Measurements from ENCODE around the gene RSPH3. TPM values are rescaled to one million over a fixed set of nuclear protein-coding genes. Genes with fewer than 3 reads are reported as not detected.
A peak's percentile ranks its signal among the peaks of the same experiment; 100 is the strongest.
"Not testable (repeated sequence)": the region's sequence is repeated elsewhere in the genome, so short reads cannot be mapped to it uniquely, and the experiment has no call there.

The RSPH3 gene, protein sequence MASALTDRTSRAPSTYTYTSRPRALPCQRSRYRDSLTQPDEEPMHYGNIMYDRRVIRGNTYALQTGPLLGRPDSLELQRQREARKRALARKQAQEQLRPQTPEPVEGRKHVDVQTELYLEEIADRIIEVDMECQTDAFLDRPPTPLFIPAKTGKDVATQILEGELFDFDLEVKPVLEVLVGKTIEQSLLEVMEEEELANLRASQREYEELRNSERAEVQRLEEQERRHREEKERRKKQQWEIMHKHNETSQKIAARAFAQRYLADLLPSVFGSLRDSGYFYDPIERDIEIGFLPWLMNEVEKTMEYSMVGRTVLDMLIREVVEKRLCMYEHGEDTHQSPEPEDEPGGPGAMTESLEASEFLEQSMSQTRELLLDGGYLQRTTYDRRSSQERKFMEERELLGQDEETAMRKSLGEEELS
- 1 to 10 TPM; 2.6 to 2.9 (median 2.8) TPM for polyA plus RNA-seq

DNA sequence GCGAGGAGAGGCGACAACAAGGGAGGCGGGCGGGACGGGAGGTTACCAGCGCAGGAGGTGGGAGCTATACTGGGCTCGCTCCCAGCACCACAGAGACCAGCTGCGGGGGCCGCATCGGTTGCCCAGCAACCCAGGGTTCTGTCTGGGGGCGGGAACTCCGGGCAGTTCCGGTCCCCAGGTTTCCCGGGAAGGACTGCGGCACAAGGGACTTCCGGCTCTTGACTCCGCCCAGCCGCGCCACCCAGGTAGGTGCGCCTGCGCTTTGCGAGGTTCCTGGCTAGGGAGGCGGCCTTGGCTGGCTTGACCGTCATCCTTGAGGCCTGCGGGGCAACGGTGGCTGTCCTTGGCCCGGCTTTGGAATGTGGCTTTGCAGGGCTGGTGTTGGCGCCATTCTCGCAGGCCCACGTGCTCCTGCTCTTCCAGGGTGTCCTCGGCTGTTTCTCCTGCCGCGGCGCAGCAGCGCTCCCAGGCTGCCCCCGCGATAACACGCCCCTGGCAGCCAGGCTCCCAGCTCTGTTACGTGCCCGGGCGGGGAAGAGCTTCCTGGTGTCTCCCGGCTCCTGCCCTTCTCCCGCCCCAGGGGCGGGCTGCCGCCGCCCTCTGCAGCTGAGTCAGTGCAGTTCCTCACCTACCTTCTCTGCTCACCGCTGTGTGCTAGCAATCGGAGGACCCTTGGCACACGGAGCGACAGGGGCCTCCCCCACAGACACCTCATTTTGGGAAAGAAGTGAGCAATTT, at the start of gene RSPH3:
RSPH3 (minus strand) TSS at position 537 of the 738 bp plus-strand sequence. CDS start 652 bp downstream, outside the sequence.
- WGBS, 3 donors: 0 to 1% (median 1%) methylated on average over 50 of the region's 50 CpGs
- no peak within 1 kb of the TSS for H3K27ac ChIP-seq (ENCODE audit: low read depth, low read length)

DNA sequence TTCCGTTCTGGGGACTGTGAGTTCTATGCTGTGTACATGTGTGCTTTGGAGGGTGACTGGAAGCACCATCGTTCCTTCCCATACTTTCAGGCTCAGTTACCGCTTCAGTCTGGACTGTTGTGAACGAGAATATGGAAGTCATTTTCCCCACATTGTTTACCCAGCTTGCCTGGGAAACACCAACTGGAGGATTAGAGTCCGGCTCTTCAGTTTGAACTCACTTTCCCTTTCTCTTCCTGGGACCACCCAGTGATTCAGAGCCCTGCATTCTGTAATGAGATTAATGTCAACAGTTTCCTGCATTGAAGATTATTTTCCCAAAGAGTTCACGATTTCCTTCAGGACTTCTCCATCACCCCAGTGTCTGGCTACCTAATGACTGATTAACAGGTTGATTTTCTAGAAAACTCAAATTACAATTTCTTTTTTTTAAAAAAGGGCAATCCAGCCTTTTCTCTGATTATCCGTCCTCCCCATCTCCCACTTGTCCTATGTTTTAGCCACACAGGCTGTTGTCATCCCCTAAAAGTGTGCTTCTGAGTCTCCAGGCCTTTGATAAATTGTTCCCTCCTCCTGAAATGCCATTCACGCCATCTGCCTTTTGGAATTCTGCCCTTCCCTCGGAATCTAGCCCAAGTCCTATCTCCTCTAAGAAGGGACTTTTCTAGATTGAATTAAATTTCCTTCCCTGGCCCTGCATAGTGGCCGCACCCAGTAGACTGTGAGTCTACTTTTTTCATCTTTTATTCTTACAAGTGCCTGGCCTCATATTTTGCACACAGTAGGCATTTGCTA, 48.1 kb upstream of the RSPH3 start:
- H3K27ac ChIP-seq (ENCODE audit: low read depth, low read length): no peak overlapping the region
- 60 to 74% (median 70%) methylated on average over 10 of the region's 10 CpGs for WGBS, 3 donors

DNA sequence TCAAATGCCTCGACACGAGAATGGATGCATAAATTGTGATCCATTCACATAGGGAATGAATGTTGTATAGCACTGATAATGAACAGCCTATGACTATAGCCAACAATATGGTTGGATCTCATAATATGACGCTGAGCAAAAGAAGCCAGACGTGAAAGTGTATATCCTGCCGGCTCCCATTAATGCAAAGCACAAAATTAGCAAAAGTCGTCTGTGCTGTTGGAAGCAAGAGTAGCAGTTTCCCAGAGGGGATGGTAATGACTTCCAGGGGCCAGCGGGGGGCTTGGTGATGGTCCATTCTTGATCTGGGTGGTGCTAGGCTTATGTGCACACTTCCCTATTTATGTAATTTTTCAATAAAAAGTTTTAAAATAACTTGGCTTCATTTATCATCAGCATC, 45.8 kb upstream of the RSPH3 start:
- 66 to 80% (median 76%) methylated on average over 7 of the region's 7 CpGs for WGBS, 3 donors
- H3K27ac ChIP-seq (ENCODE audit: low read depth, low read length): no peak overlapping the region

DNA sequence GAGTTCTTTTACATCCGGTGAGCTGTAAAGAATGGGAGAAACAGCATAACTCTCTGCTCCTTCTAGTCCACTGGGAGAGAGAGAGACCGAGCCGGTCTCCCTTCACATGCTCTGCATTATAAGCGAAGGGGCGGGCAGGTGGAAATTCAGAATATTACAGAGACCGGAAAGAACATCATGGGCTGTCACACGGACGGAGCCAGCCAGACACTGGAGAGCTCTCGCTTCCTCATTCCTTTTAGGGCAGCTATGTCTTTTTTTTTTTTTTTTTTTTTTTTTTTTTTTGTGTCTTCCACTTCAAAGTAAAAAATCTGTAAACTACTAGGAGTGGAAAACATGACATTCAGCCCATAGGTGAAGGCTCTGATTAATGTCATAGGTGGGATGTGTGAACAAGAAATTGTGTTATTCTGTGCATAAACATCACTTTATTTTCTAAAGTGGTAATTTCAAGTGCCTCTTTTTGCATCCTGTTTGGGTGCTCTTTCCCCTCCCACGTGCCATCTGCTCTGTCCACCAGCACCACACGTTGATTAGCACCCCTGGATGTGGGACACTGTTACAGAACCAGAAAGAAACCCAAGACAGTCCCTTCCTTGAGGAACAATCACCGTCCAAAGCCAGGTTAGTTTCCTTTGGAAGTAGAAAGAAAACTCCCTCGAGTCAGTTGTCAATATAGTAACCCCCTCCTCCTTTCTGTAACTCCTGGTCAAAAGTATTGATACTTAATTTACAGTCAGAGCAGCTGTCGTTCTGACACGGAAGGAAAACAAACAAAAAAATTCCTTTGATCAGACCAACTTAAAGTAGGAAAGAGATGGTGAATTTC, 45.1 kb upstream of the RSPH3 start, which contains the start of gene TAGAP:
TAGAP (minus strand) TSS at position 93 of the 829 bp plus-strand sequence. CDS start 845 bp downstream, outside the sequence.
- WGBS, 3 donors: 21 to 36% (median 25%) methylated on average over 15 of the region's 15 CpGs
- no peak within 1 kb of the TSS for H3K27ac ChIP-seq (ENCODE audit: low read depth, low read length)

DNA sequence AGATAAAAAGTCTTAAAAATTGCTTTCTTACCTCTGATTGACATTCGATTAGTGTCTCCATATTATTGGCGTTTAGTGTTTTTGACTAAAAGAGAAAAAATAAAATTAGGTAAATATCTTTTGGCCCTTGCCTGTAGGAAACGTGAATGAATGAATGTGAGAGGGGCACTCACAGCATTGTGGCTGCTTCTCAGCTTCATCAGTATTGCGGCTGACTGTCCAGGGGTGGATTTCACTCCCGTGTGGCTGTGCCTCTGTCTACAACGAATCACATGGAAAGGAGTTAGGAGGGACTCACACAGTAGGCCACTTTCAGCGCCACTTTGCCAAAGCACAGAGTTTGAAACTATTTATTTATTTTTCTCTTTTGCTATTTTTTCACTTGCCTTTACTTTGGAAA, 43.9 kb upstream of the RSPH3 start:
- WGBS, 3 donors: 51 to 76% (median 61%) methylated on average over 7 of the region's 7 CpGs
- H3K27ac ChIP-seq (ENCODE audit: low read depth, low read length): no peak overlapping the region

DNA sequence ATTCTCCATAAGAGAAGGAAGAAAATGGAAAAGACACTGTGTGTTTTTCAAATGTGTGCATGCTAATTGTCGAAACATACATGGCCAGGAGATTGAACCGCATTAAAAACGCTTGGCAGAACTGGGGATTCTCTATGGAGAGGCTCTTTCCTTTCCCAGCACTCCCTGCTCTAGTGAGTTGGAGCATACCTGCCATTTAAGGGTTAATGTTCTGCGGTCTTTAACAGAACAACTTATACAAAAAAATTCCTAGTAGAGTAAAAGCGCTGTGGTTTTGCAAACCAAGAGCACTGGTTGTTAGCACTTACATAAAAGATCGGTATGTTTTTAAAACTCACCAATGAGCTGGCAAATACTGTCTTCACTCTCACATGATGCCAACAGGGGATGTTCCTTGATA, 43.2 kb upstream of the RSPH3 start:
- WGBS, 3 donors: 41 to 69% (median 46%) methylated on average over 6 of the region's 6 CpGs
- H3K27ac ChIP-seq (ENCODE audit: low read depth, low read length): no peak overlapping the region

DNA sequence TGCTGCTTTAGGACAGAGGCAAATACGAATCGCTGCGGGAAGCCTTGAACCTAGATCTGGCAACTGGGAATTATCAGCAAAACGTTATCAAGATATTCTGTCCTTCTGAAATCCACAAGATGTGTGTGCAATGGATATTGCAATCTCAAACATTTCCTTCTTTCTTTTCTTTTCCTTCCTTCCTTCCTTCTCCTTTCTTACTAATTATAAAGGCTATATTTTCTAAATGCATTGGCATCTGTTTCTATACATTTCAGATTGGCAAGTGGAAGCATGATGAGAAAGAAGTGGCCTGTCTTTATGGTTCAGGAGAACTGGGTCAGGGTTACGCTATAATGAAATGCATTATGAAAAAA, 42.8 kb upstream of the RSPH3 start:
- H3K27ac ChIP-seq (ENCODE audit: low read depth, low read length): no peak overlapping the region
- 13 to 16% (median 14%) methylated on average over 5 of the region's 5 CpGs for whole genome bisulfite sequencing, 3 donors

DNA sequence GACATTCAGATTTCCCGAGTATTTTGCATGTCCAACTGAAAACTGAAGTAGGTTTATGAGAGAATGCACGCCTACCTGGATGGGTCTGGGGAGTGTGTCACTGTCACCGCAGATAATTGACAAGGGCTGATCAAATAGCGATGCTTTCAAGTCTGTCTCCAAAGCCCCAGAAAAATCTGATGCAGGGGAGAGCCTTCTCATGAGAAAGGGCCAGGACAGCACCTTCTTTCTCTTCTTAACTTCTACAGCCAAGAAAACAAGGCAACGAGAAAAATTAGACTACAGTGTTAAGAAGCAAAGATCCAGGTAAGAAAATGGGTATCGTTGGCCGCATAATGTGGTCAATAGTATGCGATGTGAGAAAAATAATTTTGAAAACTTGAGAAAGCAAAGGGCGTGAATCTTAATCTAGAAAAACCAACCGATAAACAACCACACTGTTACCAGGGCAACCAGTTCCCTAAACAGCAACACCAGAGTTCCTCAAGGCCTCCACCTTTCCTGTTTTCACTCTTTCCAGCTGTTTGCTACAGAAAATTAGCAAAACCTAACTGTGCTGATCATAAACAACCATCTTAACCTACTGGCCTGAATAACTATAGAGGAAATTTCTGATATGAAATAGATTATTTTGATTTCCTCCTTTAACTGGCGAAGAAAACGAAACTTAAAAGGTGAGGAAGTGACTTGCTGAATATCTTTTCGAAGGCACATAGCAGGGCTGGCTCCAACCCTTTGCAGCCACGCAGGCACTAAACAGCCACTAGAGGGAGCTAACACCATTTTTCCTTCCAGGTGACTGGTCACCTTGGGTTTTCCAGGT, 42.2 kb upstream of the RSPH3 start:
- WGBS, 3 donors: 42 to 53% (median 44%) methylated on average over 14 of the region's 14 CpGs
- H3K27ac ChIP-seq (ENCODE audit: low read depth, low read length): no peak overlapping the region

DNA sequence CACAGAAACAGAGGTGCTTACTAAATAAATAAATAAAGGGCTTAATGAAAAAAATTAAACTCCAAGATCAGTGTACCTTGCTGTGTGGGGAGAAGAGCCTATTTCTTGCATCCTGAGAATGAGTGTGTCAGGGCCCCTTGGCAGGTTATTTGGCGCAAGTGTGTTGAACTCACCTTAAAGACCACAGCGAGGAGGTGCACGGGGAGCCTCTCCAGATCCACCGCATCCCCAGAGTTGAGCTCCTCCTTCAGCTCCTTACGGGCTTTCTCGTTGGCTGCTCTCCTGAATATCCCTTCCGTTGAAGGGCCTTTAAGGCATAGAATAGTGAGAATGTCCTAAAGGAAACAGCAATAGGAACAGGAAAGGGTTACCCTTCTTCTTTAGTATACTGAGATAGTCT, 41.2 kb upstream of the RSPH3 start:
- no peak overlapping the region for H3K27ac ChIP-seq (ENCODE audit: low read depth, low read length)
- WGBS, 3 donors: 89 to 95% (median 94%) methylated on average over 7 of the region's 7 CpGs

DNA sequence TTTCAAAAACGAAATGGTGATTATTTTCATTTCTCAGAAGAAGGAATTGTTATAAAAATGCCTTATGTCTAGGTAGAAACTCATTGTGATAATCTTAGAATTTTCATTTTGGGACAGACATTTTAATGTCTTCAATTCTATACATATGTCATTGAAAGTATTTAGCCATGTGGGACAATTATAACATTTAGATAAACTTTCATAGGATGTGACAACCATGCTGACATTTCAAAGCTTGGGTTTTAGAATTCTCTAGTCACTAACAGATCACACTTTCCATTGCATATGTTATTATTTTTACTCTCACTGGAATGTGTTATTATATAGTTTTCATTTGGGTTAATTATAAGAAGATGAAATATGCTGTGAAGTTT, 39.9 kb upstream of the RSPH3 start:
- no peak overlapping the region for H3K27ac ChIP-seq (ENCODE audit: low read depth, low read length)
- WGBS, 3 donors: 64 to 81% (median 73%) methylated on average over 1 of the region's 1 CpG

DNA sequence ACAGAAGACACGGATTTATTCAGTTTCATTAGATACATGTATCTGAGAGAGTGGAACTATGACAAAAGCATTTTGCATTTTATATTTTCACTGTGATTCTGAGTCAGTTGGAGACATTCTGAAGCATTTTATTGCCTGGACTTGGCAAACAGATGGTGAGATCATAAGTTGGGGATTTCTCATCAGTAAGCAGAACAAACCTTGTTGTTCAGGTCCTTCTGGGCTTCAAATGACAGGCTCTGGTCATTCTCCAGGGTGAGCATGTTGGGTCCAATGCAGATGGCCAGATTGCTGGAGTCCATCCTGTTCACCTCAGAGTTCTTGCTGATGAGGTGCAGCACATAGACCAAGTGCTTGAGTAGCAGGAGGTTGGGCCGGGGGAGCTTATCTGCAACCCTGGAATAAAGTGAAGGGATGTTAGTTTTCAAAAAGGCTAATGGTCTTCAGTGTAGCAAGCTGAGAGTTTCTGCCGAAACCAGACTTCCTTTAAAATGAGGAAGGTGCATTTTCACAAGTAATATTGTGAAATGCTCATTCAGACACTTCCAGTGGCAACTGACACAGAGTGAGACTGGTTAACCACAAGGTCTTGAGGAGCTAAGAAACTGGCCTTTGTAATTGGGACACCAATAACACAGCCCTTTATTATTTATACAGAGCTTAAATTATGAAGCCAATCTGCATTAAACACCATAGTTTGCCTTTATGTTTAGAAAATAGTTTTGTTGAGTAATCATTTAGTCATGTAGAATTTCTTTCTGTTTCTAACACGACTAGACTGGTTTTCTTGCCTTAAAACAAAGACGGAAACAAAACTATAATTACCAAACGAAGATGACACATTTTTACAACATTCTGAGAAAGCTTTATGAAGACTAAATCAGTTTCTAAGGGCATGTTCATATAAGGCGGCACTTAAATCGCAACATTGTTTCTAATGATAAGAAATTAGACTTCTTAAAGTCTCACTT, 39.2 kb upstream of the RSPH3 start:
- WGBS, 3 donors: 46 to 73% (median 63%) methylated on average over 8 of the region's 8 CpGs
- H3K27ac ChIP-seq (ENCODE audit: low read depth, low read length): no peak overlapping the region

DNA sequence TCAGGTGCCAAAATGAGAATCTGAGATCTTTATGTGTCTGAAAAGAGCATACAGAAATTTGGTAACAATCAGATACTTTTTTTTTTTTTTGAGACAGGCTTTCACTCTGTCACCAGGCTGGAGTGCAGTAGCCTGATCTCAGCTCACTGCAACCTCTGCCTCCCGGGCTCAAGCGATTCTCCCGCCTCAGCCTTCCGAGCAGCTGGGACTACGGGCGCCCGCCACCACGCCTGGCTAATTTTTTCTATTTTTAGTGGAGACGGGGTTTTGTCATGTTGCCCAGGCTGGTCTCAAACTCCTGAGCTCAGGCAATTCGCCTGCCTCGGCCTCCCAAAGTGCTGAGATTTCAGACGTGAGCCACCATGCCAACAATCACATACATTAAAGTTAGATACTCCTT, 38.3 kb upstream of the RSPH3 start:
- not testable (repeated sequence) for H3K27ac ChIP-seq (ENCODE audit: low read depth, low read length)
- WGBS, 3 donors: 77 to 82% (median 77%) methylated on average over 12 of the region's 12 CpGs

DNA sequence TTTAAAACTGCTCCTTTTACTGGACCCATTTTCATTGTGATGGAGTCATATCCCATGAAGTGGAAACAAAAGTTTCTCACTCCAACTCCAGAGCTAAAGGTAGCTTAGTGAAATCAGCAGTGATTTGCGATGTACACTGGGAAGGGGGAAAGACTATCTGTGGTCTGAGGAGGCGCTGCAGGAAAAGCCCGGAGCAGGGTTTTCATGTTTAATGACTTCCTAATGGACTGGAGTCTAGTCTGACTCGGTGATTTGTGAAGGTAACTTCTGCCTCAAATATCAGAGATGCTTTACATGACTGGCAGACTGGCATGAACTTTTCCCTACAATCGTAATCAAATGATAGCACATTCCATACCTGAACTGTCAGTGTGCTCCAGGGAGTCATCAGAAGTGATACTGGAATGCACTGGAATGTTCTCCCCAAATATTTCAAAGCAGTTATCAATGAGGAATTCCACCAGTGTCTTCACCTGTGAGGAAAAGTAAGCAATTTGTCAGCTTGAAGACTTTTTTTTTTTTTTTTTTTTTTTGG, 37.8 kb upstream of the RSPH3 start:
- 59 to 66% (median 61%) methylated on average over 5 of the region's 5 CpGs for WGBS, 3 donors
- H3K27ac ChIP-seq (ENCODE audit: low read depth, low read length): no peak overlapping the region

DNA sequence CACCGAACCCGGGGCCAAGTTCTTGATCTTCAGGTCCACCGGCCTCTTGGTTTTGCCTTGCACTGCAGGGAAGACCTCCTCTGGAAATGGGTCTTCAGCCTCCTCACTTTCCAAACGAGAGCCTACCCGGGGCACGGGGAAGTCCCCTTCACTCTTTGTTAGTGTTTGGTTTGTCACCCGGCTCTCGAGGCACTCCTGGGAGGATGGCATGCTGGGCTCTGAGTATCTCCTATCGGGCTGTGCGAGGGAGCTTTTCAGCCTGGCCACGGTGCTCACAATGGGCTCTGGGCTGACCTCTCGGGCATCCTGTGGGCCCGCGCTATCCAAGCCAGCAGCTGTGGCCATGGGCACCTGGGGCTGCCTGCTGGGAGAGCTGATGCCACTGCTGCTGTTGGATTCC, 36.7 kb upstream of the RSPH3 start:
- no peak overlapping the region for H3K27ac ChIP-seq (ENCODE audit: low read depth, low read length)
- 86 to 91% (median 89%) methylated on average over 14 of the region's 14 CpGs for WGBS, 3 donors

DNA sequence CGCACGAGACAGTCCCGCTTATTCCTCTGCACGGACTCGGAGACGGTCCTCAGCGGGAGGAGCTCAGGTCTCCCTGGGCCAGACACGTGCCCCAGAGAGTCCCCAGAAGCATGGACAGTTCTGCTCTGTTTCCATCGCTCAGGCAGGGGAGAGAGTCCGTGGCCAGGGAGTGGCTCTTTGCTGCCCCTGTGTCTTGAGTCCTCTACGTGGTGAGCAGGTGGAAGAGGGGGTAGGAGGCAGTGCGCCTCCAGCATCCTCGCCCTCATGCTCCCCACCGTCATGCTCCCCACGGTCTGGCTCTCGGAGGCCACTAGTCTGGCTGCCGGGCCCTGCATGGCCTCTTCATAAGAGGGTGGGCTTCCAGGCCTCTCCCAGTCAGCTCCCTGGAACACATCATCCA, 35.9 kb upstream of the RSPH3 start:
- WGBS, 3 donors: 85 to 93% (median 90%) methylated on average over 17 of the region's 17 CpGs
- H3K27ac ChIP-seq (ENCODE audit: low read depth, low read length): peak overlapping the region; percentile 19

Data from adipose tissue (tissue), 3 donors.